HG02840 (cell line): ENCODE results near the gene RALGDS.
"Not testable (repeated sequence)": the region's sequence is repeated elsewhere in the genome, so short reads cannot be mapped to it uniquely, and the experiment has no call there.

Experiments used
- ATAC-seq: cut with Tn5 transposase; IDR thresholded peaks from one replicate; pipeline ENCODE4 v1.9.1; 2021; ENCODE audit warnings: mild to moderate bottlenecking, moderate library complexity, moderate number of reproducible peaks; ENCODE audit not compliant: unreplicated experiment, low FRiP score

The RALGDS gene

DNA sequence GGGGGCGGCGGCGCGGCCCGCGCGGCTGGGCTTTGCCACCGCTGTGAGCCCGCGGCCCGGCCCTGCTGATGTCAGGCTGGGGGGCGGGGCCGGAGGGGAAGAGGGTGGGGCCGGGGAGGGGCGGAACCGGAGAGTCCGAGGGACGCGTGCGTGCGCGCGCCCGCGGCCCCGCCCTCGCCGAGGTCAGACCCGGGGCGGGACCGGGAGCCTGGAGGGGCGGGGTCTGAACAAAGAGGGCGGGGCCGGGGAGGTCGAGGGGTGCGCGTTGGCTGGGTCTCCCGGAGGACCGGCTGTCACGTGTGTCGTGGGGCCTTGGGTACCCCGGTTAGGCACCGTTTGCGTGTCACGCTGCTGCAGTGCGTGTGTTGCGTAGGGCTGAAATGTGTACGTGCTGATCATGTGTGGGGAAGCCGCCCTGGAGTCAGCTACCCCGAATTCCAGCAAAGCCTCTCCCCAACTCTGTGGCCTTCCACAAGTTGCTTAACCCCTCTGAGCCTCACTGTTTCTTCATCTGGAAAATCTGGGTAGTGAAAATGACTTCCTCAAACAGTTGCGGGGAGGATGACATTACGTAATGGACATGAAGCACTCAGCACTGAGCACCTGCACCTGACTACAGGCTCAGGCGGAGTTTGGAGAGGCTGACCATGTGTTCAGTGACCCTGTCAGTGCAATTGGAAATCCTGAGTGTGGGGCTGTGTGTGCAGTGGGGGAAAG is at the start of gene RALGDS:
Gene RALGDS, minus strand, starts transcription at position 43 of the 717 bp plus-strand sequence. CDS start 86 bp downstream, outside the sequence.
- peak; percentile 62 for ATAC-seq

DNA sequence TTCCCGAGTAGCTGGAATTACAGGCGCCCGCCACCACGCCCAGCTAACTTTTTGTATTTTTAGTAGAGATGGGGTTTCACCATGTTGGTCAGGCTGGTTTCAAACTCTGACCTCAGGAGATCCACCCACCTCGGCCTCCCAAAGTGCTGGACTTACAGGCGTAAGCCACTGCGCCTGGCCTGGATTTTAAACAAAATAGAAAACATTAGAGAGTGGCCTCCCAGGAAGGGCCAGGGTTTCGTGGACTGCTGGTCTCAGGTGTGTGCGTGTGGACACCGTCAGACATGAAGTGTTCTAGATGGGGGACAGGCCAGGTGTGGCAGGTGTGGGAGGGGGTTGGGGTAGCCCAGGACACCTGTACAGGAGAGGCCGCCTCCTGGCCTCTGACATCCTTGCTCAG is 49.7 kb upstream of the RALGDS start:
- no peak for ATAC-seq

DNA sequence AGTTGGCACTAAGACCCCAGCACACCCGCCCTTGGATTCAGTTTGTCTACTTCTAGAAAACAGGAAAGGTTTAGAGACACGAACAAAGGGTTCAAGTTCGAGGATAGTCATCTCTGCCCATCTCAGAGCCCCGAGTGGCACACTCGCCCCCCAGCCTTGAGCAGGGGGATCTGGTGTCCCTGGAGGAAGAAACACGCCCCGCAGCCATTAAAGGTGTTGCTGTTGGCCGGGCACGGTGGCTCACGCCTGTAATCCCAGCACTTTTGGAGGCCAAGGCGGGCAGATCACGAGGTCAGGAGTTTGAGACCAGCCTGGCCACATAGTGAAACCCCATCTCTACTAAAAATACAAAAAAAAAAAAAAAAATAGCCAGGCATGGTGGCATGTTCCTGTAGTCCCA is 48.6 kb upstream of the RALGDS start:
- not testable (repeated sequence) for ATAC-seq

DNA sequence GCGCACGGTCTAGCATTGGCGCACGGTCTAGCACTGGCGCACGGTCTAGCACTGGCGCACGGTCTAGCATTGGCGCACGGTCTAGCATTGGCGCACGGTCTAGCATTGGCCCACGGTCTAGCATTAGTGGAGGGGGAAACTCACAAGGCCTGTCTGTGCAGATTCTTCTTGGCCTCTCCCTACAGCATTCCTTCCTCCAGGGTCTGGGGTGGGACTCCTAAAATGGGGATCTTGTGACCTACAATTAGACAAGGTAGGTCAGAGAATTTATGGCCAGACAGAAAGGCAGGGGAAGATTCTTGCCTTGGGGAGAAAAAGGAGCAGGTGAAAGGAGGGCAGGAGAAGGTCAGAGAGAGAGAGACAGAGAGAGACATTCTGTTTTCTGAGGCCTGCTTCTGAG is 48.1 kb upstream of the RALGDS start:
- no peak for ATAC-seq

DNA sequence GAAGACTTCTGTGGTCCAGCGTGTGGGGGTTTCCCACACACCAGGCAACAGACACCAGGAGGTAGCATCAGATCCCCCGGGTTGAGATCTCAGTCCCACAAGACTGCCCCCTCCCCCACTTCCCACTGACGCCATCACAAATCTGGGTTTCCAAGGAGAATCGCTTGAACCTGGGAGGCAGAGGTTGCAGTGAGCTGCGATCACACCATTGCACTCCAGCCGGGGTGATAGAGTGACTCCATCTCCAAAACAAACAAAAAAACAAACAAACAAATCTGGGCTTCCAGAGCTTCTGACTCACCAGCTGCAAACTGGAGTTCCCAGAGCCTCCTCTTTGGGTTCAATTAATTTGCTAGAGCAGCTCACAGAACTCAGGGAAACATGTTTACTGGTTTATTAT is 47.4 kb upstream of the RALGDS start:
- no peak for ATAC-seq

DNA sequence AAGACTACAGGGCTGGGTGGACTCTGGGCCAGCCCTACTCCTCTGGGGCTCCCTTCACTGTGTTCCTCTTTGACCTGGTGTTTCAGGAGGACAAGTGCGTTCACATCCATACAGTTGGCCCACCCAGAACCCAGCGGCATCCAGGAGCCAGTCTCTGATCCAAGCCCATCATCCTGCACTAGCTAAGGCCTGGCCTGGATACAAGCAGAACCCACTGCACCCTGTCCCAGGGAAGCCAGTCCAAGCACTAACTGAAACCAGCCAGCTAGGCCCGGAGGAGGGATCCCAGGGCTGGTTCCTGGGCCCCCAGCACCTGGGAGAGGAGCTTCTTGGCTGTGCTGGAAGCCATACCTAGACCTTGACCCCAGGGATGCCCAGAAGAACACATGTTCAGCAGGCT is 46.7 kb upstream of the RALGDS start:
- no peak for ATAC-seq

DNA sequence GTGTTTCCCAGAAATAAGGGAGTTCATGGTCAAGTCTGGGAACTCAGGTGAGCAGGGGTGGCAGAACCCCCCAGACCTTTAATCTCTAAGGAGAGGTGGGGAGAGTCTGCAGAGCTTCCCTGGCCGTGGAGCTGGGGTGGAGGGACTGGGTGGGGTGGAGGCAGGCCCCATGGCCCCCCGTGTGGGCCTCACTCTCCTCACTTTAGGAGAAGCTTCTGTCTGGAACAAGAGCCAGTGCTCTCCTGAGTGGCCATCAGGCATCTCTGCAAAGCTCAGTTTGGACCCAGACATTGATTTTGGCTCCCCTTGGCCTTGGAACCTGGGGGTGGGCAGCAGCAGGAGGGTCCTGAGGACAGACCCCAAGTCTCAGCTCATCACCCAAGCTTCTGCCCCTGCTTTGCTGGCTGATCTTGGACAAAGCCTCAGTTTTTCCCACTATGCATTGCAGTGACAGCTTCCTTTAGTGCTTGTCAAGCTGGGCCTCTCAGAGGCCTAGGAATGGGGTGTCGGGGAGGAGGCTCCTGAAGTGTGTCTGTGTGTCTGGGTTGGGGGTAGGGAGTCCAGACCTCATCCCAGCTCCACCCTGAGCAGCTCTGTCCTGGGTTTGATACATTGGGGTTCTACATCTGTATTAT is 46.2 kb upstream of the RALGDS start:
- ATAC-seq, result no peak

DNA sequence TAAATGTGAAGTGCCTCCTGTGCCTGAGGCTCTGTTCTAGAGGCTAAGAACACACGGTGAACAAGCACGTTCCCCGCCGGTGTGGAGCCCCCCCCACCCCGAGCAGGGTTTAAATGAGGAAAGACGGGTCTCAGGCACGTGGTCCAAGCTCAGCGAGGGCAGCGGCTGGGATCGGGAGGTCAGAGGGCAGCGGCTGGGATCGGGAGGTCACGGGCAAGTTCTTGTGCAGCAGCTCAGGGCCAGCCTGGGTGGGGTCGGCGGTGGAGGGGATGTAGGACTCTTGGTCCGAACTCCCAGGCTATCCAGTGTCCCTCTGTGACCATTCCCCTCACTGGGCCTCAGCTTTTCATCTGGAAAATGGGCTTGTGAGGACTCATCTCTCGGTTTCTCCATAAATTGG is 45.4 kb upstream of the RALGDS start:
- no peak for ATAC-seq

DNA sequence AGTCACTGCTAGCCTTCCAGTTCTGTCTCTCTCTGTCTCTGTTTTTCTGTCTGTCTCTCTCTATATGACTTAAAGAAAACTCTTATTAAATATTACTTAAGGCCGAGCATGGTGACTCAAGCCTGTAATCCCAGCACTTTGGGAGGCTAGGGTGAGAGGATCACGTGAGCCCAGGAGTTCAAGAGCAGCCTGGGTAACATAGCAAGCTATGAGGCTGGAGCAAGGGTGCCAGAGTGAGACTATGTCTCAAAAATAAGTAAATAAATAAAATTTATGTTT is 44.4 kb upstream of the RALGDS start:
- ATAC-seq, result no peak

DNA sequence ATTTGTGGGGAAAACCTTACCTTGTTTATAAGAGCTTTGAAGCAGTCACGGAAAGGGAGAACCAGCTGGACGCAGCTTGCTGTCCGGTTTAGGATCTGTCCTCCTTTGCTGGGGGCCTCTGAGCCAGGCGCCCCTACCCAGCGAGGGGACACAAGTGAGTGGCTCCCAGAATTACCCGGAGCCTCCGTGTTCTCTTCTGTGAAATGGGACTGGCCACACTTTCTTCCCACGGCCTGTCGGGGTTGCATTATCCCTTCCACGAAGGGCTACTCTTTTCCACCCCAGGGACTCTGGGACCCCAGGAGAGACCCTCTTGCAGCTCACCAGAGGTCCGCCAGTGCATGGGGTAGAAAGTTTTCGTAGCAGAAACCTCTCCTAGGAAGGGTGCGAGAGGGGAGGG is 43.2 kb upstream of the RALGDS start:
- no peak for ATAC-seq

DNA sequence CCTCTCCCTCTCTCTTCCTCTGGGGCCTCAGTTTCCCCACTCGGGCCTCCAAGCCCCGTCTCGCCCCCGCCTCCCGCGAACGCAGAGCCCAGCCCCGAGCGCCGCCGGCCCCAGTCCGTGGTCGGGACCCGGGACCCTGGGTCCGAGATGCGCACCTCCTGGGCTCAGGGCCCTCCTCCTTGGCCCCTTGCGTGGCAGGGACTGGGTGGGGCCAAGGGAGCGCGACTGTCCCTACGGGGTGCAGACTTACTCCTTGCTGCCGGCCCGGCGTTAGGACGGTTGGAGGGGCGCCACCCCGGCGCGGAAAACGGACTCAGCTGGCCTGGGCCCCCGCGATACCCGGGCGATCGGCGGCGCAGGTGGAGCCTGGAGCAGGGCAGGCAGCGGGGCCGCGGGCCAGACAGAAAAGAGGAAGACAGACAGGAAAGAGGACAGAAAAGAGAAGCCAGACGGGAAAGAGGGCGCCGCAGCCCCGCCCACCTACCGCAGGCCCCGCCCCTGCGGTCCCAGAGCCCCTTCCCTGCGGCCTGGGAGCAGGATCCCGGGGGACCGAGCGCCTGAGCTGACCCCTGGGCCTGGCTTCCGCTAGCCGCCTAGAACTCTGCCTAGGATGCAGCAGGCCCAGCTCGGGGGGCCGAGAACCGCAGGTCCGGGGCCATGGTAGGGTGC is 42.6 kb upstream of the RALGDS start, which contains the start of gene GBGT1:
Gene GBGT1, minus strand, starts transcription at position 411 of the 669 bp plus-strand sequence. CDS start 1,502 bp downstream, outside the sequence.
- no peak for ATAC-seq

DNA sequence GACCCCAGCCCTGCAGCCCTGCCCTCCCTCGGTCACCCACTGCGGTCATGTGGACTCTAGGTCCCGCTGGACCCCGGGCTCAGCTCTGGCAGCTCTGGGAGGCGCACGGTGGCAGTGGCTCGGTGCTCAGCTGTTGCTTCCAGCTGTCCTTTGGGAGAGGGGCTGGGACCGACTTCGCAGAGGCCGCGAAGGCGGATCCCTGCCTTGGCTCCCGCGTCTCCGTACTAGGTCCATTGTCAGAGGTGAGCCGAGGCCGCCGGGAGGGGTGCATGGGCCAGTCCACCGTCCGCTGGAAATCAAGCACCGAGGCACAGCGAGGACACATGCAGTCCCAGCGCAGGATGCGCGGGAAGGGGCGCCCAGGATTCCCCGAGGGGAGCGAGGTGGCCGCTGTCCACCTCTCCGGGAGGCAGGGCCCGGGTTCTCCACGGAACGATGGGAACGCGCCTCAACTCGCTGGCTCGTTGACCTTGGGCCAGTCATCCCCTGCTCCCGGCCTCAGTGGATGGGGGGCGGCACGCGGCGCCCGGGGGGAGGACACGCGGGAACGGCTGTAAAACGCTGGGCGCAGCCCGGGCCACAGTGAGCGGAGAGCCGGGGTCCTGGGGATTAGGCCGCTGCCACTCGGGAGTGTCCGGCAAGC is 41.9 kb upstream of the RALGDS start:
- ATAC-seq, result no peak

DNA sequence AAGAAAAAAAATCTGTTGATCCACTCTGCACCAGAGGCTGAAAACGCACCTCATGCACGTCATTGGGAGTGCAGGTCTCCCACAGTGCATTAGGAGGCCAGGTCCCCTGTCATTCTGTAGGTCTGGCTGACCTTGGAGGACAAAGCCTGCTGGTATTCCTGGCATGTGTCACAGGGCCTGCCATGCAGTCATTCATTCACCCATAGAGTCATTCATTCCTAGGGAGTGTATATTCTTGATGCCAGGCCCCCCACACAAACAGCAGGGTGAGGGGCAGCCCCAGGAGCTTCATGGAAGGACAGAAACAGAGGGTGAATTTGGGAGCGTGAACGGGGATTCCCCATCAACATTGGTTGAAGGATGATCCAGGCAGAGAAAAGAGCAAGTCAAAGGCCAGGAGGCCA is 40.5 kb upstream of the RALGDS start:
- no peak for ATAC-seq

DNA sequence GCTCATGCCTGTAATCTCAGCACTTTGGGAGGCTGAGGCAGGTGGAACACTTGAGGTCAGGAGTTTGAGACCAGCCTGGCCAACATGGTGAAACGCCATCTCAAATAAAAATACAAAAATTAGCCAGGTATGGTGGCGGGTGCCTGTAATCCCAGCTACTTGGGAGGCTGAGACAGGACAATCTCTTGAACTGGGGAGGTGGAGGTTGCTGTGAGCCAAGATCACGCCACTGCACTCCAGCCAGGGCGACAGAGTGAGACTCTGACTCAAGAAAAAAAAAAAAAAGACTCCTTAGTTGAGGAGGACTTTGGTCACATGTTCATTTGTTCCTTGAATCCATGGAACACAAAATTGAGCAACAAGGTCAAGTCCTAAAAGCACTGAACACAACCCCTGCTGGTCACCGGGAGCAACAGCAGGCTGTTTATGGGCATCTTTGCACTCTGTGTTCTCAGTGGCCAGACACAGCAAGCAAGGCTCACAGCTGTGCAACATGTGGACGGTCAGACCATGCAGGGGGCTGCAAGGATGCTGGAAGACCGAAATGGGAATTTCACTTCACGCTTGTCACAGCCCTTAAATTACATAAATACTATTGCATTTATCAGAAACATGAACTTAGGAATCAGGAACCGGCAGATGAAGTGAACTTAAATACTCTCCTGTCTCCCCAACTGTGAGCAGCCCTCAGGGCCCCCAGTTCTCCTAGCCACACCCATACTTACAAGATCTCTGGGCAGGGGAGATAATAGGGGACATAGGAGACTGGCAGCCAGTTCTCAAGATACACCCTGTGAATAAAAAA is 39.9 kb upstream of the RALGDS start:
- no peak for ATAC-seq

DNA sequence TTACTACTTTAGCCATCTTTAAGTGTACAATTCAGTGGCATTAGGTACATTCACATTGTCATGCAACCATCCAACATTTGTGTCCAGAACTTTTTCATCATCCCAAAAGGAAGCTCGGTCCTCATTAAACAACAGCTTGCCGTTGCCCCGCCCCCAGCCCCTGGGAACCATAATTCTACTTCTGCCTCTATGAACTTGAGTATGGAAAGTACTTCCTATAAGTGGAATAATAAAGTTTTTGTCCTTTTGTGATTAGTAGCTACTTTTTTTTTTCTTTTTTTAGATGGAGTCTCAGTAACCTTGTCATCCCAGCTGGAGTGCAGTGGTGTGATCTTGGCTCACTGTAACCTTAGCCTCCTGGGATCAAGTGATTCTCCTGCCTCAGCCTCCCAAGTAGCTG is 37.7 kb upstream of the RALGDS start:
- ATAC-seq, result no peak

DNA sequence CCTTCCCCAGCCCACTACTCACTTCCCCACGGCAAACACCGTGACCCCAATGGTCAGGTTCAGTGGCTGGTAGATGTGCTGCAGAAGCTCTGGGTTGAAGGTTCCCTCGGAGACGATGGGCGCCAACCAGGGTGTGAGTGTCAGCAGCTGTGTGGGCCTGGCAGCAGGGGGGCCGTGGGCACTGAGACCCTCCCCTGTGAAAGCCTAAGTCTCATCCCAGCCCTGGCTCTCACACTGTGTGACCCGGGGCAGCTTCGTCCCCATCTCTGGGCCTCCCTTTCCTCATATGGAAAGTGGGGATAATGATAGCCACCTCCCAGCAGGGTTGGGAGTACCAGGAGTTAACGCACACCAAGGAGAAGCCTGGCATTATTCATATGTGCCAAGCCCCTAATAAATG is 34.1 kb upstream of the RALGDS start:
- no peak for ATAC-seq

DNA sequence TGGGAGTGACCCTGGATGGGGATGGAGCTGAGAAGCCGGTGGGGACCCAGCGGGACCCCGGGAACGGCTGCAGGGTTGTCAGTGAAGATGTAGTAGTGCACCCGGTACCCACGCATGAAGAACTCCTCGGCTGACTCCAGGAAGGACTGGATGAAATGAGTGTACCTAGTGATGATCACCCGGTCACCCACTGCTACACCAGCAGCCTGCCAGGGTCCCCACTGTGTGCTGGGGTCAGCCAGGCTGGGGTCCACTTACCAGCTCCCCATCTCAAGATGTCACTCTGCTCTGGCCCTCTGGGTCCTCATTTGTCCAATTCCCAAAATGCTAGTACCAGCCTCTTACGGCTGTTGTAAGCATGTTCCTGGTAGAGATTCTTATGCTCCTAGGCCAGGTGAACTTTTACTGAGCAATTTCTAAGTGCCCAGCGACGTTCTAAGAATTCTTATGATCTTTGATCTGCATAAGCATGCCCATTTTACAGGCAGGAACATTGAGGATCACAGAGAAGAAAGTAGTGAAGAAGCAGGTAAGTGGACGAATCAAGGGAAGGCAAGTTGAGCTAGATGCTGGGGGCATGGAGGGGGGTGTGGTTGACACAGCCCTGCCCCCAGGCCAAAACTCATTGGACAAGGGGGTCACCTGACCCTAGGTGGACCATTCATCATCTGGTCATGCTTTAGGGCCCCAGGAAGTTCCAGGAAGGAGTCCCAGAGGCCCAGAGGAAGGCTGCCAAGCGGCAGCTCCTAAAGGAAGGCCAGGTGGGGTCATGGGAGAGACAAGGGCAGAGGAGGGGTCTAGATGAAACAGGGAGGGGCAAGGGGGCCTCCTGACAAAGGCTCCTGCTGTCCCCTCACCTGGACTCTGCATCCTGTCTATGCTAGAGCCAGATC is 33.3 kb upstream of the RALGDS start:
- ATAC-seq, result no peak

DNA sequence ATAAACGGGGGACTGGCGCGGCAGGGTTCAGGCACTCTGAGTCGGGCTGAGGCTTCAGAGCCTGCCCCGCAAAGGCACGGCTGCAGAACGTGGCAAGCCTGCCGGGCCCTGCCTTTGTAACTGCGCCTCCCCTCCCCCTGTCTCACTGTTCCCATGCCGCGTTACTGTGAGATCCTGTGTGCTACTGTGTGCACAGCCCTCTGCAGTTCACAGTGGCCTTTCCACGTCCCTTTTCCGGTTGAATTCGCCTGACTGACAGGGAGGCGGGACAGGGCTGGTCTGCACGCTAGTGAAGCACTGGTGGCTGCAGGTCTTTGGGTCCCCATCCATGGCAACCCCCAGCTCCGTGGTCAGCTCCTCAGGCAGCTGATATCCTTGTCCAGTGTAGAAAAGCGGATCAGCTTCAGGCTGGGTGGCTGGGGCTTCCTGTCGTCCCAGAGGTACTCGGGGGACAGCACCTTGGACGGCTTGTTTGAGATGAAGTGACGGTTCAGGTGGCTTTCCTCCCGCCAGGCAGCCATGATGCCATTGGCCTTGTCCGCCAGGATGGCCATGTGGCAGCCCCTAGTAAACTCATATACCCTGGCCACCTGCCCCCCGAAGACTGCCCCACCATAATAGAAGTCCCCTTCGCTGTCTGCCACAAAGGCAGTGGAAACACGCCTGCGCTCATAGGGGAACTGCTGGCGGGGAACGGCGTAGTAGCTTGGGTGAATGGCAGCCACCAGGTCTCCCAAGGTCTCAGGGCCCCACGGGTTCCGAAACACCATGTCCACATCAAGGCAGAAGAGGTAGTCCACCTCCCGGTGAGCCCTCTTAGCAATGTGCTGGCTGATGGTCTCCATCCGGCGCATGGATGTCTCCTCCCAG is 32.4 kb upstream of the RALGDS start:
- no peak for ATAC-seq
